GM23248 (cell line): Measurements from ENCODE around the gene URM1.

Experiments
- EZH2 ChIP-seq: fragments of 200-600 bp; sonication (generic); IDR thresholded peaks from 2 replicates; pipeline ENCODE4 v1.6.1; 2018; ENCODE audit warnings: antibody characterized with exemption, mild to moderate bottlenecking; ENCODE audit not compliant: insufficient read depth, poor library complexity, severe bottlenecking
- EZH2phosphoT487 ChIP-seq: fragments of 200-600 bp; sonication (generic); IDR thresholded peaks from 2 replicates; pipeline ENCODE4 v1.6.1; 2018; ENCODE audit warnings: antibody characterized with exemption, moderate library complexity, mild to moderate bottlenecking, low read depth; ENCODE audit not compliant: insufficient read depth

DNA sequence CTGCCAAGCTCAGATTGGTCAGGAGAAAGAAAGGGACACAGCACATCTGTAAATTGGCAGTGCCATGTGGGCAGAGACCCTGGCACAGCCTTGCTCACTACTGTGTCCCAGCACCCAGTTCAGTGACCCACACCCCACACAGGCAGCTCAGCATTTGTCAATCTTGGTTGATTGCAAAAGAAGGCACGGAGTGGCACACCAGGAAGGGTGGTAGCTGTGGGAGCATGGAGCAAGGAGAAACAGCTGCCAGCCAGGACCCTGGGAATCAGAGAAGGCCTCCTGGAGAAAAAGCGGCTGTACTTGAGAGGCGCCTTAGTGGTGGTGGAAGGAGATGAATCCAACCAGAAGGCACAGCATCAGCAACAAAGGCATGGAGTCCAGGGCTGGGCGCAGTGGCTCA is 27.3 kb upstream of the URM1 start:
- TF ChIP-seq EZH2 (no peak), EZH2phosphoT487 (no peak)
